ENCODE results near the gene ANKIB1.
"Not testable (repeated sequence)": the region's sequence is repeated elsewhere in the genome, so short reads cannot be mapped to it uniquely, and the experiment has no call there.

ANKIB1 gene

GRCh38 chr7:92410162-92410561 lies 164.4 kb downstream of the ANKIB1 start:
- DNase-seq = not testable (repeated sequence)

- no peak for DNase-seq
Measured at GRCh38 chr7:92412745-92413144, 167.0 kb downstream of the ANKIB1 start.

GRCh38 chr7:92413550-92413949 lies 167.8 kb downstream of the ANKIB1 start:
- DNase-seq = no peak

DNA sequence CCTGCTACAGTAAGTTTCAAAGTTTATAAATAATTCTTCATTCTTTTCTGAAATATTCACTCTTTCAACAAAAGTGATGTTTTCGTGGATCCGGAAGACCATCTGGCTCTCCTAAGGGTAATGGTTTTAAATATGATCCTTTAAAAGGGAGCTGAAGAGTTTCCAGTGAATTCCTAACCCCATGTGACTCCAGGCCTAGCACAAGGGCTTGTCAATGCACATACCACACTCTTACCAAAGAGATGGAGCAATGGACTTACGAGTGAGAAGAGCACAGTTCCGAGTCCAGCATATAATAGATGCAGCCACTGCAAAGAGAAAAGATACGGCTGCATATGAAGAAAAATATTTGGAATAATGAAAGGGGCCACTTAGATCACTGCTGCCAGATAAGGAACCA lies 169.5 kb downstream of the ANKIB1 start:
- DNase-seq = no peak

GRCh38 chr7:92417913-92418312 lies 172.1 kb downstream of the ANKIB1 start:
- no peak for DNase-seq

GRCh38 chr7:92421676-92422435 lies 176.1 kb downstream of the ANKIB1 start:
- DNase-seq = peak; percentile 74 to 84

- DNase-seq = no peak
Measured at GRCh38 chr7:92422926-92423325, 177.2 kb downstream of the ANKIB1 start.

GRCh38 chr7:92423710-92424131 lies 177.9 kb downstream of the ANKIB1 start:
- DNase-seq = no peak

DNA sequence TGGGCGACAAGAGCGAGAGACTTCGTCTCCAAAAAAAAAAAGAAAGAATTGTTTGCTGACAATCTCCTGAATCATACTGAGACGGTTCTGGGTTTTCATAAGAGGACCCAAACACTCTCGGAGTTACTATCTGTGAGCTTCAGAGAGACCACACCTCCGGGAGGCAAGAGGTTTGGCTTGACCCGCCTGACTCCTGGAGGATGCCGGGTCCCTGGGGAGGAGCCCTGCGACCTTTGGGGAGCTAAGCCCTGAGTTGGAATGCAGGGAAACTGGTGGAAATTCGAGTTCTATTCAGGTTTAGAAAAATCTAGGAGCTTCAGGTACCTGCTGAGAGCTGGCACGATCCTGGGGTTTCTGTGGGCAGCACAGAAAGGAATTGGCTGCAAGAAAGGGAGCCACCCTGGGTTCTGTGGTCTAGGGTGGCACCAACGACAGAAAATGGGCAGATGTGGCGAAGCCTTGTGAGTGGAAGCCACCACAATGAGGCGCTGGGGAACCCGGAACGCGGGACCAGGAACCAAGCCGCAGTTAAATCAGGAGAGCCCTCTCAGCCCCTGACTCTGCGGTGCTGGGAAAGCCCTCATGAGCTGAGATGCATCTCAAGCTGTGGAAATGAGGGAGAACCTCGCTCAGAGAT lies 179.7 kb downstream of the ANKIB1 start:
- no peak for DNase-seq

GRCh38 chr7:92427193-92427592 lies 181.4 kb downstream of the ANKIB1 start:
- no peak for DNase-seq

DNA sequence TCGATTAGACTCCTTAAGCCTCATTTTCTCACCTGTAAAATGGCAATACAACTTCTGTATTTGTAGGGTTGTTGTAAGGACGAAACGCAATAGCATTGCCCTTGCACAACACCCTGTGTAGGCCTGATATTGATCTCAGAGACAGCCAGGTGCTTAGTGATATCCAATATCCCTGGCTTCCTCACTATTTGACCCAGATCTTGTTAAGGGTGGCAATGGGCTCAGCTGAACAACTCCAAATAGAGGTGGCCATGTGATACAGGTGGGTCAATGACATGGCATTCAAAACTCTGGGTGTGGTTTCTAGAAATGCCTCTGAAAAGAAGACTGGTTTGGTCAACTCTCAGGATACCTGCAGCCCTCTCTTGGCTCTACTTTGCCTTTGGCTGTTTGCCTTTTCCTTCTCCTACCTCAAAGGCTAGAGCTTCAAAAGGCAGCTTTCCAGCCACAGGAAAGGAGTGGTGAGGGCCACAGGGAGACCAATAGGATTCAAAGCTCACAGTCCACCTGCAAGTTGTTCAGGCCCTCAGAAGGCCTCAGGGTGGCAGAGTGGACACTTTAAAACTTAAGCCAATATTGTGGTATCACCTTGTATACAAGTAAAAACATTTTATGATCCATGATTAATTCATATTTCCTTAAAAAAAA lies 186.6 kb downstream of the ANKIB1 start:
- DNase-seq = no peak

- DNase-seq = no peak
Measured at GRCh38 chr7:92433019-92433418, 187.2 kb downstream of the ANKIB1 start.

GRCh38 chr7:92435542-92435941 lies 189.8 kb downstream of the ANKIB1 start:
- no peak for DNase-seq

DNA sequence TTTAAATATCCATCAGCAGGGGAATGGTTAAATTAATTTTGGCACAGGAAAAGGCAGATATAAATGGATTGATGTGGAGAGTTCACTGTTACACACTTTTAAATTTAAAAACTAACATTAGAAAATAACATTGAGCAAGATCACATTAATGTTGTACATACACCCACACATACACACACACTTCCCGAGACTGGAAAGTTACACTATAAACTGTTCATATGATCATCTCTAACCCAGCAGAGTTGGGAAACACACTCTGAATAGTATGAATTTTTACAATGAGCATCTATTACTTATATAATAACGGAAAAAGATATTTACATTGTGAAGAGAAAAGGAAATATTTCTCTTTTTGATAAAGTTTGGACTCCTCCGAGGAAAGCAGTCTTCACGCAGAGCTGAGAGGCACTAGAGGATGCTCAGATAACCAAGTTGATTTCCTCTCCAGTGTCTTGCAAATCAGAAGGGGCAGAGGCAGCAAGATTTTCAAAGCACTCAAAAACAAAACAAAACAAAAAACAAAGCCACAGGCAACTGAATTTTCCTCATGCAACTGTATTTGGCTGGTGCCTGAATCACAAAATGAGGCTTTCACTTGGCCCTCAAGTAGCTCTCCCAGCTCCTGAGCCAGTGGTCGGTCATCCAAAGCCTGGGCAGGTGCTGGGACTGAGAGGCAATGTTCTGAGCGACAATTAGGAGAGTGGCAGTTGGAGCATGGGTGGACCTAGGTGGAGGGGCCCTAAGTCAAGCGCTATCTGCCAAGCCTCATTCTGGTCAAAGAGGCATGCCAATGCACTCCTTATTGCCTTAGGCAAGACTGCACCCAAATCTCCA lies 191.1 kb downstream of the ANKIB1 start:
- no peak for DNase-seq

DNA sequence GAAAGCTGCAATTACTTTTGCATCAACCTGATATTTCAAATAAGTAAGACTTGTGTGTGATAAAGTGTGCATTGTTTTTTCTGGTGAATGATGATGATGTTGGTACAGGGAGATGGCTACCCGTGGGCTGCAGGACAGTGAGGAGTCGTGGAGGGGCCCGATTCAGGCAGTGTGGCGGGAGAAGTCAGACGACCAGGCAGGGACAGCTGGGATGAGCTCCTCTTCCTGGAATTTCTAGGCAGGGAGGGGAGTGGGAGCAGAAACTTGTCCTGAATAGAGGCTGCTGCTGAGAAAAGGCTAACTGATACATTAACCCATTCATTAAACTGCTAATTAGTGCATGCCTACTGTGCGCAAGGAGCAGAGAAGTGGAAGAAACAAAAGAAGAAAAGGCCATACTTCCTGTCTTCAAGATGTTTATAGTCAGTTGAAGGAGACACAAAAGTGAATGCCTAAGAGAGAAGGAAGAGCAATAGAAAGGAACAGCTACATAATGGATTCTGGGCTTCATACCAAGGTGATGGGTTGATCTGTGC lies 192.2 kb downstream of the ANKIB1 start:
- no peak for DNase-seq

GRCh38 chr7:92442720-92443119 lies 196.9 kb downstream of the ANKIB1 start:
- DNase-seq = not testable (repeated sequence)

GRCh38 chr7:92446869-92447344 lies 201.1 kb downstream of the ANKIB1 start:
- no peak for DNase-seq

DNA sequence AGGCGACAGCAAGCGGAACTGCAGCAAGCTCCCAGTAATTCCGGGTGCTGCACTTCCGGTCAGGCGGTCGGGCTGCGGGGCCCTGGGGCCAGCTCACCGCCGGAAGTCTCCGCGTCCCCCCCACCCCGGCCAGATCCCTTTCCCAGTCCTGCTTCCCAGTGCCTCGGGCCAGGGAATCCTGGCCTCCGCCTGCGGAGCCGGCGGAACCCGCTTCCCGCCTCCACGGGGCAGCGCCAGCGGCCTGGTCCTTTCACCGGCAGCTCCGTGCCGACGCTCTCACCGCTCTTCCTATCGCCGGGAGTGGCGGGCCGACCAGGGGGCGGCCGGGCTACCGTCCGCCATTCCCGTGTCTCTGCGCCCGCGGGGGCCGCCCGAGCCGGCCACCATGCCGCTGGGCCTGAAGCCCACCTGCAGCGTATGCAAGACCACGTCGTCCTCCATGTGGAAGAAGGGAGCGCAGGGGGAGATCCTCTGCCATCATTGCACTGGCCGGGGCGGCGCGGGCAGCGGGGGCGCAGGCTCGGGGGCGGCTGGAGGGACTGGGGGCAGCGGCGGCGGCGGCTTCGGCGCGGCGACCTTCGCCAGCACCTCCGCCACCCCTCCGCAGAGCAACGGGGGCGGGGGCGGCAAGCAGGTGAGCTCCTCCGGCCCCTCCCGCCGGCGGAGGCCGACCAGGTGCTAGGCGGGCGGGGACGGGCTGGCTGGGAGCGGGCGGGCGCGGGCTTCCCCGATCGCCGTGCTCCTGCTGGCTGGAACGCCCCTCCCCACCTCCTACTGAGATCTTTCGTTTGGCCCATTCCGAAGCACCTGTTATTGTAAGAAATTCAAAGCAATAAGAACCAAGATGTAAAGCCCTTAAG lies 201.8 kb downstream of the ANKIB1 start, which contains the start of gene GATAD1:
TSS of gene GATAD1 (plus strand) at position 138 of the 860 bp plus-strand sequence. CDS start at position 386, 248 bp downstream.
- peak; percentile 70 to 89 for DNase-seq

DNA sequence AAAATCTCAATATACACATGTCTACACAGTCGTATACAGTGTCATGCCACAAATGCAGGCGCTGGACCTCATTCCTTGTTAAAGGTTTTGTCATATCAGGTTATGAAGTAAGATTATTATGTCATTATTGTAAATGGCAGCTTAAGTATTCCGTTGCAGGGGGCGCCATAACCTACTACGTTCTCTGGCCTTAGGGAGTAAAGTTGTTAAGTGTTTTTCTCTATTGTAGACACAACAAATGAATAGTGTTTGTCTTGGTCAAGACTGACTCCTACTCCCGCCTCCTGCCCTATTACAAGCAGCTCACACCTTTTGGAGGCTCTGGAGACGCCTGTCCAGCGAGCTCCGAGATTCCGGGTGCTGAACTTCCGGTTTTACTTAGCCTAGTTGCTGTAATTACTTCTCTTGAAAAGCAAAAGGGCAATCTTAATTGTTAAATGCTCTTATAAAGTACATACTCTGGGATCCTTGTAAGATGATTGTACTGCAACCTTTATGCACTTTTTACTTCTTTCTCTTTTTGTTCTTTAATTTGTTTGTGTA lies 202.5 kb downstream of the ANKIB1 start:
- DNase-seq = no peak
